Measurements from ENCODE around the gene POT1. TPM values are rescaled to one million over a fixed set of nuclear protein-coding genes. Genes with fewer than 3 reads are reported as not detected.

POT1 gene
- total and polyA plus RNA-seq, 2 experiments from 2014 or later: 12.0 to 40.4 TPM

DNA sequence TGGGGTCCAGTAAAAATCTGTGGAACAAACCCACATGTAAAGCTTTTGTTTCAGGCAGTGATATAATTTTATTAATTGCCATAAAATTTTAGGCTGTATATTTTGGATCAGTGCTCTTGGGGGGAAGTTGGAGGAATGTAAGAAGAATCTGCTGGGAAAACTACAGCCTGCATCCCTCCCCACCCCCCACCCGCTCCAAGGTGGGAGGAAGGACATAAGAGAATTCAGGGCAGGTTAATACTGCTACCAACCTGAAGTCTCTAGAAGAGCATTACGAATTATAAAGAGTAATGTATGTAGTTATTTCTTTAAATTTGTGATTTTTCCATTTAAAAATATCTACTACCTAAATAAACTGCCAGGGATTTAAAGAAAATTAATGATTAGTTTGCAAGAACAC lies 116.9 kb downstream of the POT1 start:
- no peaks in the 10 kb centered on the region for H3F3A ChIP-seq (replicated peaks; ENCODE audit: low read depth)
- H3K4me2 ChIP-seq: peak overlapping the region; percentile 4; the same call in 1 of the 2 replicates
- no peak overlapping the region for H3K4me3 Mint-ChIP-seq
- peaks cover 51% of the 10 kb centered on the region for H3K4me1 ChIP-seq (ENCODE audit: insufficient read depth)
- no peaks in the 10 kb centered on the region for H3K9me3 Mint-ChIP-seq
- no peak overlapping the region for H3K27ac ChIP-seq (ENCODE audit: low read depth)
- peaks cover 4% of the 10 kb centered on the region; the same call in 2 of the 3 replicates for H3K36me3 Mint-ChIP-seq (ENCODE audit: low read depth)
- DNase-seq (ENCODE audit: low spot score): peak; percentile 56
- peaks cover 49% of the 10 kb centered on the region for H3K4me1 Mint-ChIP-seq
- H3K27ac Mint-ChIP-seq: no peak overlapping the region
- H4K20me1 ChIP-seq (replicated peaks; ENCODE audit: insufficient read depth): no peaks in the 10 kb centered on the region
- H3K79me2 ChIP-seq (replicated peaks; ENCODE audit: insufficient read depth): no peaks in the 10 kb centered on the region
- H3K27me3 Mint-ChIP-seq (ENCODE audit: insufficient read depth, low read depth, poor library complexity): peaks cover 2% of the 10 kb centered on the region
- no peak overlapping the region for H2AFZ ChIP-seq
- no peaks in the 10 kb centered on the region for H3K27me3 ChIP-seq (ENCODE audit: insufficient read depth)
- TF ChIP-seq, protein P1, sequence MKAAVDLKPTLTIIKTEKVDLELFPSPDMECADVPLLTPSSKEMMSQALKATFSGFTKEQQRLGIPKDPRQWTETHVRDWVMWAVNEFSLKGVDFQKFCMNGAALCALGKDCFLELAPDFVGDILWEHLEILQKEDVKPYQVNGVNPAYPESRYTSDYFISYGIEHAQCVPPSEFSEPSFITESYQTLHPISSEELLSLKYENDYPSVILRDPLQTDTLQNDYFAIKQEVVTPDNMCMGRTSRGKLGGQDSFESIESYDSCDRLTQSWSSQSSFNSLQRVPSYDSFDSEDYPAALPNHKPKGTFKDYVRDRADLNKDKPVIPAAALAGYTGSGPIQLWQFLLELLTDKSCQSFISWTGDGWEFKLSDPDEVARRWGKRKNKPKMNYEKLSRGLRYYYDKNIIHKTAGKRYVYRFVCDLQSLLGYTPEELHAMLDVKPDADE (IDR thresholded peaks at IDR 0.05): no peak
- TF ChIP-seq ZNF331 (CRISPR knock-in tag; IDR thresholded peaks at IDR 0.05; ENCODE audit: low read depth) (no peak), STAT1 (IDR thresholded peaks at IDR 0.05; ENCODE audit: unreplicated experiment) (no peak), EZH2phosphoT487 (IDR thresholded peaks at IDR 0.05; ENCODE audit: unreplicated experiment) (no peak), ZNF114 (CRISPR knock-in tag; IDR thresholded peaks at IDR 0.05) (no peak), CREB1 (CRISPR knock-in tag; IDR thresholded peaks at IDR 0.05; ENCODE audit: low read depth) (no peak), POLR2AphosphoS5 (IDR thresholded peaks at IDR 0.05; ENCODE audit: low read depth) (no peak), EZH2 (IDR thresholded peaks at IDR 0.05; ENCODE audit: low read depth, unreplicated experiment) (no peak), NANOG (IDR thresholded peaks at IDR 0.05; ENCODE audit: borderline replicate concordance) (no peak), JUNB (IDR thresholded peaks at IDR 0.05; ENCODE audit: unreplicated experiment) (no peak)
- TF ChIP-seq, protein P2, sequence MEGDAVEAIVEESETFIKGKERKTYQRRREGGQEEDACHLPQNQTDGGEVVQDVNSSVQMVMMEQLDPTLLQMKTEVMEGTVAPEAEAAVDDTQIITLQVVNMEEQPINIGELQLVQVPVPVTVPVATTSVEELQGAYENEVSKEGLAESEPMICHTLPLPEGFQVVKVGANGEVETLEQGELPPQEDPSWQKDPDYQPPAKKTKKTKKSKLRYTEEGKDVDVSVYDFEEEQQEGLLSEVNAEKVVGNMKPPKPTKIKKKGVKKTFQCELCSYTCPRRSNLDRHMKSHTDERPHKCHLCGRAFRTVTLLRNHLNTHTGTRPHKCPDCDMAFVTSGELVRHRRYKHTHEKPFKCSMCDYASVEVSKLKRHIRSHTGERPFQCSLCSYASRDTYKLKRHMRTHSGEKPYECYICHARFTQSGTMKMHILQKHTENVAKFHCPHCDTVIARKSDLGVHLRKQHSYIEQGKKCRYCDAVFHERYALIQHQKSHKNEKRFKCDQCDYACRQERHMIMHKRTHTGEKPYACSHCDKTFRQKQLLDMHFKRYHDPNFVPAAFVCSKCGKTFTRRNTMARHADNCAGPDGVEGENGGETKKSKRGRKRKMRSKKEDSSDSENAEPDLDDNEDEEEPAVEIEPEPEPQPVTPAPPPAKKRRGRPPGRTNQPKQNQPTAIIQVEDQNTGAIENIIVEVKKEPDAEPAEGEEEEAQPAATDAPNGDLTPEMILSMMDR (conservative IDR thresholded peaks at IDR 0.05; ENCODE audit: low read depth in 2 of 2): no peak
- TF ChIP-seq, protein P3, sequence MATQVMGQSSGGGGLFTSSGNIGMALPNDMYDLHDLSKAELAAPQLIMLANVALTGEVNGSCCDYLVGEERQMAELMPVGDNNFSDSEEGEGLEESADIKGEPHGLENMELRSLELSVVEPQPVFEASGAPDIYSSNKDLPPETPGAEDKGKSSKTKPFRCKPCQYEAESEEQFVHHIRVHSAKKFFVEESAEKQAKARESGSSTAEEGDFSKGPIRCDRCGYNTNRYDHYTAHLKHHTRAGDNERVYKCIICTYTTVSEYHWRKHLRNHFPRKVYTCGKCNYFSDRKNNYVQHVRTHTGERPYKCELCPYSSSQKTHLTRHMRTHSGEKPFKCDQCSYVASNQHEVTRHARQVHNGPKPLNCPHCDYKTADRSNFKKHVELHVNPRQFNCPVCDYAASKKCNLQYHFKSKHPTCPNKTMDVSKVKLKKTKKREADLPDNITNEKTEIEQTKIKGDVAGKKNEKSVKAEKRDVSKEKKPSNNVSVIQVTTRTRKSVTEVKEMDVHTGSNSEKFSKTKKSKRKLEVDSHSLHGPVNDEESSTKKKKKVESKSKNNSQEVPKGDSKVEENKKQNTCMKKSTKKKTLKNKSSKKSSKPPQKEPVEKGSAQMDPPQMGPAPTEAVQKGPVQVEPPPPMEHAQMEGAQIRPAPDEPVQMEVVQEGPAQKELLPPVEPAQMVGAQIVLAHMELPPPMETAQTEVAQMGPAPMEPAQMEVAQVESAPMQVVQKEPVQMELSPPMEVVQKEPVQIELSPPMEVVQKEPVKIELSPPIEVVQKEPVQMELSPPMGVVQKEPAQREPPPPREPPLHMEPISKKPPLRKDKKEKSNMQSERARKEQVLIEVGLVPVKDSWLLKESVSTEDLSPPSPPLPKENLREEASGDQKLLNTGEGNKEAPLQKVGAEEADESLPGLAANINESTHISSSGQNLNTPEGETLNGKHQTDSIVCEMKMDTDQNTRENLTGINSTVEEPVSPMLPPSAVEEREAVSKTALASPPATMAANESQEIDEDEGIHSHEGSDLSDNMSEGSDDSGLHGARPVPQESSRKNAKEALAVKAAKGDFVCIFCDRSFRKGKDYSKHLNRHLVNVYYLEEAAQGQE (IDR thresholded peaks at IDR 0.05; ENCODE audit: unreplicated experiment): no peak
- TF ChIP-seq, protein P4, sequence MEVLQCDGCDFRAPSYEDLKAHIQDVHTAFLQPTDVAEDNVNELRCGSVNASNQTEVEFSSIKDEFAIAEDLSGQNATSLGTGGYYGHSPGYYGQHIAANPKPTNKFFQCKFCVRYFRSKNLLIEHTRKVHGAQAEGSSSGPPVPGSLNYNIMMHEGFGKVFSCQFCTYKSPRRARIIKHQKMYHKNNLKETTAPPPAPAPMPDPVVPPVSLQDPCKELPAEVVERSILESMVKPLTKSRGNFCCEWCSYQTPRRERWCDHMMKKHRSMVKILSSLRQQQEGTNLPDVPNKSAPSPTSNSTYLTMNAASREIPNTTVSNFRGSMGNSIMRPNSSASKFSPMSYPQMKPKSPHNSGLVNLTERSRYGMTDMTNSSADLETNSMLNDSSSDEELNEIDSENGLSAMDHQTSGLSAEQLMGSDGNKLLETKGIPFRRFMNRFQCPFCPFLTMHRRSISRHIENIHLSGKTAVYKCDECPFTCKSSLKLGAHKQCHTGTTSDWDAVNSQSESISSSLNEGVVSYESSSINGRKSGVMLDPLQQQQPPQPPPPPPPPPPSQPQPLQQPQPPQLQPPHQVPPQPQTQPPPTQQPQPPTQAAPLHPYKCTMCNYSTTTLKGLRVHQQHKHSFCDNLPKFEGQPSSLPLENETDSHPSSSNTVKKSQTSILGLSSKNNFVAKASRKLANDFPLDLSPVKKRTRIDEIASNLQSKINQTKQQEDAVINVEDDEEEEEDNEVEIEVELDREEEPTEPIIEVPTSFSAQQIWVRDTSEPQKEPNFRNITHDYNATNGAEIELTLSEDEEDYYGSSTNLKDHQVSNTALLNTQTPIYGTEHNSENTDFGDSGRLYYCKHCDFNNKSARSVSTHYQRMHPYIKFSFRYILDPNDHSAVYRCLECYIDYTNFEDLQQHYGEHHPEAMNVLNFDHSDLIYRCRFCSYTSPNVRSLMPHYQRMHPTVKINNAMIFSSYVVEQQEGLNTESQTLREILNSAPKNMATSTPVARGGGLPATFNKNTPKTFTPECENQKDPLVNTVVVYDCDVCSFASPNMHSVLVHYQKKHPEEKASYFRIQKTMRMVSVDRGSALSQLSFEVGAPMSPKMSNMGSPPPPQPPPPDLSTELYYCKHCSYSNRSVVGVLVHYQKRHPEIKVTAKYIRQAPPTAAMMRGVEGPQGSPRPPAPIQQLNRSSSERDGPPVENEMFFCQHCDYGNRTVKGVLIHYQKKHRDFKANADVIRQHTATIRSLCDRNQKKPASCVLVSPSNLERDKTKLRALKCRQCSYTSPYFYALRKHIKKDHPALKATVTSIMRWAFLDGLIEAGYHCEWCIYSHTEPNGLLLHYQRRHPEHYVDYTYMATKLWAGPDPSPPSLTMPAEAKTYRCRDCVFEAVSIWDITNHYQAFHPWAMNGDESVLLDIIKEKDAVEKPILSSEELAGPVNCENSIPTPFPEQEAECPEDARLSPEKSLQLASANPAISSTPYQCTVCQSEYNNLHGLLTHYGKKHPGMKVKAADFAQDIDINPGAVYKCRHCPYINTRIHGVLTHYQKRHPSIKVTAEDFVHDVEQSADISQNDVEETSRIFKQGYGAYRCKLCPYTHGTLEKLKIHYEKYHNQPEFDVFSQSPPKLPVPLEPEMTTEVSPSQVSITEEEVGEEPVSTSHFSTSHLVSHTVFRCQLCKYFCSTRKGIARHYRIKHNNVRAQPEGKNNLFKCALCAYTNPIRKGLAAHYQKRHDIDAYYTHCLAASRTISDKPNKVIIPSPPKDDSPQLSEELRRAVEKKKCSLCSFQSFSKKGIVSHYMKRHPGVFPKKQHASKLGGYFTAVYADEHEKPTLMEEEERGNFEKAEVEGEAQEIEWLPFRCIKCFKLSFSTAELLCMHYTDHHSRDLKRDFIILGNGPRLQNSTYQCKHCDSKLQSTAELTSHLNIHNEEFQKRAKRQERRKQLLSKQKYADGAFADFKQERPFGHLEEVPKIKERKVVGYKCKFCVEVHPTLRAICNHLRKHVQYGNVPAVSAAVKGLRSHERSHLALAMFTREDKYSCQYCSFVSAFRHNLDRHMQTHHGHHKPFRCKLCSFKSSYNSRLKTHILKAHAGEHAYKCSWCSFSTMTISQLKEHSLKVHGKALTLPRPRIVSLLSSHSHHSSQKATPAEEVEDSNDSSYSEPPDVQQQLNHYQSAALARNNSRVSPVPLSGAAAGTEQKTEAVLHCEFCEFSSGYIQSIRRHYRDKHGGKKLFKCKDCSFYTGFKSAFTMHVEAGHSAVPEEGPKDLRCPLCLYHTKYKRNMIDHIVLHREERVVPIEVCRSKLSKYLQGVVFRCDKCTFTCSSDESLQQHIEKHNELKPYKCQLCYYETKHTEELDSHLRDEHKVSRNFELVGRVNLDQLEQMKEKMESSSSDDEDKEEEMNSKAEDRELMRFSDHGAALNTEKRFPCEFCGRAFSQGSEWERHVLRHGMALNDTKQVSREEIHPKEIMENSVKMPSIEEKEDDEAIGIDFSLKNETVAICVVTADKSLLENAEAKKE (CRISPR knock-in tag; IDR thresholded peaks at IDR 0.05): no peak
- ATAC-seq: peak; percentile 60
- H3K4me3 ChIP-seq: no peak overlapping the region
- H3K36me3 ChIP-seq (ENCODE audit: insufficient read depth): no peaks in the 10 kb centered on the region
- 0 out of 2 replicates have a peak, but pooled peaks cover 3% of the 10 kb centered on the region for H3K9me2 ChIP-seq (ENCODE audit: insufficient read depth)

Data from GM23338 (cell line).